ENCODE data around the gene FAM120A. TPM values are rescaled to one million over a fixed set of nuclear protein-coding genes. Genes with fewer than 3 reads are reported as not detected.
A peak's percentile ranks its signal among the peaks of the same experiment; 100 is the strongest.

FAM120A gene
- total and polyA plus RNA-seq, 2 of the 13 experiments (the other 11 are each of a cell fraction or from before 2014, with no cell fraction given) = 41.3 to 44.4 TPM

DNA sequence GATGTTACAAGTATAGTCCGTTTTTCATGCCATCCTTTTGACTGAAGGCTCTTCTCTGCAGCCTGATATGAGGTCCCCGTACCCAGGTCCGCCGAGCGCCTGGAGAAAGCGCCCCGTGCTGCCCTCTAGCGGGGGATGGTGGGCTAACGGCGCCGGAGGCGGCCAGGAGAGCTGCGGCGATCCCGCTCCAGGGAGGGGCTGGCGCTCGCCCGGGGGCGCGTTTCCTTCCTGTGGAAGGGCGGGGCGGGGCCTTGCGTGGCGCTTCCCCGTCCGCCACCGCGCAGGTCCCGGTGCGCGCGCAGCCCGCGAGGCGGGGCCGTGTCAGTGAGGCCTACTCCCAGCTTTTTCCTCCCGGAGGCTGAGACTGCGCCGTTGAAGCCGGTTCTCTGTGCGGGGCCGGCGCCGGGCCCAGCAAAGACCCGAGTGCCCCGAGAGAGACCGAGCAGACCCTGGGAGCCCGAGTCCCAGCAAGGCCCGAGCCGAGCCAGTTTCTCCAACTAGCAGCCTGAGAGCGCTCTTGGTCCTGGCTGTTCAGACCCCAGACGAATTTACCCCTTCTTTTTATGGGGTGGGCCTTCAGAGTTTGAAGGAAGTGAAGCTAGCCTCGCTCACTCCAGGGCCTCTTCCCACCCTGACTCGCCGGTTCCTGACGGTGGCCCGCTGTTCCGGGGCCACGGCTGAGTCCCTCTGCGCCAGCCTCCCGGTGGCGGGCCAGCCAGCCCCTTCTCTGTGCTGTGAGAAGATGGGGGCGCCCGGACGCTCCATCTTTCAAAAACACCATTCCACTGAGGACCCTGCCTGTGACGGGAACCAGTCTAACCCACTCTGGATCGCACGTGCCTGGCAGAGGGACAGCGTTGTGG, 115.2 kb downstream of the FAM120A start (continued):
- TF ChIP-seq, protein P1, sequence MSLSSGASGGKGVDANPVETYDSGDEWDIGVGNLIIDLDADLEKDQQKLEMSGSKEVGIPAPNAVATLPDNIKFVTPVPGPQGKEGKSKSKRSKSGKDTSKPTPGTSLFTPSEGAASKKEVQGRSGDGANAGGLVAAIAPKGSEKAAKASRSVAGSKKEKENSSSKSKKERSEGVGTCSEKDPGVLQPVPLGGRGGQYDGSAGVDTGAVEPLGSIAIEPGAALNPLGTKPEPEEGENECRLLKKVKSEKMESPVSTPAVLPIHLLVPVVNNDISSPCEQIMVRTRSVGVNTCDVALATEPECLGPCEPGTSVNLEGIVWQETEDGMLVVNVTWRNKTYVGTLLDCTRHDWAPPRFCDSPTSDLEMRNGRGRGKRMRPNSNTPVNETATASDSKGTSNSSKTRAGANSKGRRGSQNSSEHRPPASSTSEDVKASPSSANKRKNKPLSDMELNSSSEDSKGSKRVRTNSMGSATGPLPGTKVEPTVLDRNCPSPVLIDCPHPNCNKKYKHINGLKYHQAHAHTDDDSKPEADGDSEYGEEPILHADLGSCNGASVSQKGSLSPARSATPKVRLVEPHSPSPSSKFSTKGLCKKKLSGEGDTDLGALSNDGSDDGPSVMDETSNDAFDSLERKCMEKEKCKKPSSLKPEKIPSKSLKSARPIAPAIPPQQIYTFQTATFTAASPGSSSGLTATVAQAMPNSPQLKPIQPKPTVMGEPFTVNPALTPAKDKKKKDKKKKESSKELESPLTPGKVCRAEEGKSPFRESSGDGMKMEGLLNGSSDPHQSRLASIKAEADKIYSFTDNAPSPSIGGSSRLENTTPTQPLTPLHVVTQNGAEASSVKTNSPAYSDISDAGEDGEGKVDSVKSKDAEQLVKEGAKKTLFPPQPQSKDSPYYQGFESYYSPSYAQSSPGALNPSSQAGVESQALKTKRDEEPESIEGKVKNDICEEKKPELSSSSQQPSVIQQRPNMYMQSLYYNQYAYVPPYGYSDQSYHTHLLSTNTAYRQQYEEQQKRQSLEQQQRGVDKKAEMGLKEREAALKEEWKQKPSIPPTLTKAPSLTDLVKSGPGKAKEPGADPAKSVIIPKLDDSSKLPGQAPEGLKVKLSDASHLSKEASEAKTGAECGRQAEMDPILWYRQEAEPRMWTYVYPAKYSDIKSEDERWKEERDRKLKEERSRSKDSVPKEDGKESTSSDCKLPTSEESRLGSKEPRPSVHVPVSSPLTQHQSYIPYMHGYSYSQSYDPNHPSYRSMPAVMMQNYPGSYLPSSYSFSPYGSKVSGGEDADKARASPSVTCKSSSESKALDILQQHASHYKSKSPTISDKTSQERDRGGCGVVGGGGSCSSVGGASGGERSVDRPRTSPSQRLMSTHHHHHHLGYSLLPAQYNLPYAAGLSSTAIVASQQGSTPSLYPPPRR (CRISPR knock-in tag; IDR thresholded peaks at IDR 0.05; ENCODE audit: borderline replicate concordance) = no peak; the same call in 1 of the 2 replicates
- no peak for TF ChIP-seq ZSCAN22 (CRISPR knock-in tag; IDR thresholded peaks at IDR 0.05)
- TF ChIP-seq STAG1 (CRISPR knock-in tag; IDR thresholded peaks at IDR 0.05) = peak; percentile 75
- TF ChIP-seq TEAD3 (CRISPR knock-in tag; optimal IDR thresholded peaks at IDR 0.05; ENCODE audit: borderline replicate concordance) = peak; percentile 50
- TF ChIP-seq, protein P2, sequence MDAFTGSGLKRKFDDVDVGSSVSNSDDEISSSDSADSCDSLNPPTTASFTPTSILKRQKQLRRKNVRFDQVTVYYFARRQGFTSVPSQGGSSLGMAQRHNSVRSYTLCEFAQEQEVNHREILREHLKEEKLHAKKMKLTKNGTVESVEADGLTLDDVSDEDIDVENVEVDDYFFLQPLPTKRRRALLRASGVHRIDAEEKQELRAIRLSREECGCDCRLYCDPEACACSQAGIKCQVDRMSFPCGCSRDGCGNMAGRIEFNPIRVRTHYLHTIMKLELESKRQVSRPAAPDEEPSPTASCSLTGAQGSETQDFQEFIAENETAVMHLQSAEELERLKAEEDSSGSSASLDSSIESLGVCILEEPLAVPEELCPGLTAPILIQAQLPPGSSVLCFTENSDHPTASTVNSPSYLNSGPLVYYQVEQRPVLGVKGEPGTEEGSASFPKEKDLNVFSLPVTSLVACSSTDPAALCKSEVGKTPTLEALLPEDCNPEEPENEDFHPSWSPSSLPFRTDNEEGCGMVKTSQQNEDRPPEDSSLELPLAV (CRISPR knock-in tag; conservative IDR thresholded peaks at IDR 0.05; ENCODE audit: low read depth) = no peak
- no peak for TF ChIP-seq KLF9 (CRISPR knock-in tag; IDR thresholded peaks at IDR 0.05; ENCODE audit: low read depth)
- TF ChIP-seq SRSF1 (optimal IDR thresholded peaks at IDR 0.05; ENCODE audit: low read depth, low read length) = no peak
- TF ChIP-seq HNRNPK (IDR thresholded peaks at IDR 0.05; ENCODE audit: low read depth, low read length, poor library complexity, severe bottlenecking) = no peak
- no peak for TF ChIP-seq TEAD2 (CRISPR knock-in tag; IDR thresholded peaks at IDR 0.05)
- TF ChIP-seq, protein P3, sequence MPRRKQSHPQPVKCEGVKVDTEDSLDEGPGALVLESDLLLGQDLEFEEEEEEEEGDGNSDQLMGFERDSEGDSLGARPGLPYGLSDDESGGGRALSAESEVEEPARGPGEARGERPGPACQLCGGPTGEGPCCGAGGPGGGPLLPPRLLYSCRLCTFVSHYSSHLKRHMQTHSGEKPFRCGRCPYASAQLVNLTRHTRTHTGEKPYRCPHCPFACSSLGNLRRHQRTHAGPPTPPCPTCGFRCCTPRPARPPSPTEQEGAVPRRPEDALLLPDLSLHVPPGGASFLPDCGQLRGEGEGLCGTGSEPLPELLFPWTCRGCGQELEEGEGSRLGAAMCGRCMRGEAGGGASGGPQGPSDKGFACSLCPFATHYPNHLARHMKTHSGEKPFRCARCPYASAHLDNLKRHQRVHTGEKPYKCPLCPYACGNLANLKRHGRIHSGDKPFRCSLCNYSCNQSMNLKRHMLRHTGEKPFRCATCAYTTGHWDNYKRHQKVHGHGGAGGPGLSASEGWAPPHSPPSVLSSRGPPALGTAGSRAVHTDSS (CRISPR knock-in tag; conservative IDR thresholded peaks at IDR 0.05) = no peak
- no peak for TF ChIP-seq ZNF225 (CRISPR knock-in tag; IDR thresholded peaks at IDR 0.05)
- TF ChIP-seq, protein P4, sequence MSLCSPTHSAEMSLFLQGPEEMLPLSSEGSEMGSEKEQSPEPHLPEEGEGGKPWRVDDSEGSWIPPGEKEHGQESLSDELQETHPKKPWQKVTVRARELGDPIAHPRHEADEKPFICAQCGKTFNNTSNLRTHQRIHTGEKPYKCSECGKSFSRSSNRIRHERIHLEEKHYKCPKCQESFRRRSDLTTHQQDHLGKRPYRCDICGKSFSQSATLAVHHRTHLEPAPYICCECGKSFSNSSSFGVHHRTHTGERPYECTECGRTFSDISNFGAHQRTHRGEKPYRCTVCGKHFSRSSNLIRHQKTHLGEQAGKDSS (CRISPR knock-in tag; IDR thresholded peaks at IDR 0.05; ENCODE audit: borderline replicate concordance, low read depth) = peak; percentile 12; the same call in 1 of the 2 replicates
- TF ChIP-seq SP1 (IDR thresholded peaks at IDR 0.05) = no peak
- peak; percentile 40 for TF ChIP-seq SP1 (CRISPR knock-in tag; IDR thresholded peaks at IDR 0.05)
- TF ChIP-seq ZNF672 (CRISPR knock-in tag; IDR thresholded peaks at IDR 0.05) = no peak
- peak; percentile 70; the same call in 1 of the 2 replicates for TF ChIP-seq ZNF724P (CRISPR knock-in tag; IDR thresholded peaks at IDR 0.05; ENCODE audit: borderline replicate concordance)
- TF ChIP-seq ZNF773 (CRISPR knock-in tag; IDR thresholded peaks at IDR 0.05; ENCODE audit: borderline replicate concordance) = no peak
- TF ChIP-seq PHF21A (CRISPR knock-in tag; IDR thresholded peaks at IDR 0.05) = peak; percentile 61

All from HepG2 (cell line).